Measurements from ENCODE around the gene ALDH8A1.
"Not testable (repeated sequence)": the region's sequence is repeated elsewhere in the genome, so short reads cannot be mapped to it uniquely, and the experiment has no call there.

Gene ALDH8A1

DNA sequence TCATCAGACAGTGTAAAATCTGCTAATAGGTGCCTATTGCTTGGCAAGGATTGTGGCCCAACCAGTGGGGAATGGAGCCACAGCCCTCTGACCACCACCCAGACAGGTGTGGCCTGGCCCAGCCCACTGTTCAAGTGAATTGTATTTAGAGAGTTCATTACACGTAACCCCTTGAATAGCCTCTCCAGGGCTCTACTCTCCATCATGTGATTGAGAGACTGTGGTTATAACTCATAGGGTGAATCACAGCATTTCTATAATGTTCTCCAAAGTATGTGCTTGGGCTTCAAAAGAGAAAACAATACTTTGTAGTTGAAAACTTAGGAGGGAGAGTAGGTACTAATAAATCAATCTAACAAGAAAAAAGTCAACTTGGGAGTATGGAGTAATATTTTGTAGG is 38.4 kb downstream of the ALDH8A1 start:
- DNase-seq (ENCODE audit: low read depth in 2 of 2): no peak

DNA sequence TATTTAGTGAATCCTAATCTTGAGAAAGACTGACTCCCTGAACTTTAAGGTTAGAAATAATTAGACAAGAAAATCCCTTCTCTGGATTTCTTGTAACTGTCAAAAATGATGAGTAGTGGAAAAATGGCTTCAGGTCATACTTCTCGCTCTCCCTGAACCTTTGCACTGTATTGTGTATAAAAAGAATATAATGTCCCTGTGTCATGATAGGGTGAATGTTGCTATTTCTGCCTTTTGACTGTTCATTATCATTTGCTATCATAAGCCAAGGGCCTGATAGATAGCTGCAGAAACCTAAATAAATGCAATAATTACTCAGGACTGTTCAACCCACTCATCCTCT is 39.3 kb downstream of the ALDH8A1 start:
- DNase-seq (ENCODE audit: low read depth in 2 of 2): no peak

DNA sequence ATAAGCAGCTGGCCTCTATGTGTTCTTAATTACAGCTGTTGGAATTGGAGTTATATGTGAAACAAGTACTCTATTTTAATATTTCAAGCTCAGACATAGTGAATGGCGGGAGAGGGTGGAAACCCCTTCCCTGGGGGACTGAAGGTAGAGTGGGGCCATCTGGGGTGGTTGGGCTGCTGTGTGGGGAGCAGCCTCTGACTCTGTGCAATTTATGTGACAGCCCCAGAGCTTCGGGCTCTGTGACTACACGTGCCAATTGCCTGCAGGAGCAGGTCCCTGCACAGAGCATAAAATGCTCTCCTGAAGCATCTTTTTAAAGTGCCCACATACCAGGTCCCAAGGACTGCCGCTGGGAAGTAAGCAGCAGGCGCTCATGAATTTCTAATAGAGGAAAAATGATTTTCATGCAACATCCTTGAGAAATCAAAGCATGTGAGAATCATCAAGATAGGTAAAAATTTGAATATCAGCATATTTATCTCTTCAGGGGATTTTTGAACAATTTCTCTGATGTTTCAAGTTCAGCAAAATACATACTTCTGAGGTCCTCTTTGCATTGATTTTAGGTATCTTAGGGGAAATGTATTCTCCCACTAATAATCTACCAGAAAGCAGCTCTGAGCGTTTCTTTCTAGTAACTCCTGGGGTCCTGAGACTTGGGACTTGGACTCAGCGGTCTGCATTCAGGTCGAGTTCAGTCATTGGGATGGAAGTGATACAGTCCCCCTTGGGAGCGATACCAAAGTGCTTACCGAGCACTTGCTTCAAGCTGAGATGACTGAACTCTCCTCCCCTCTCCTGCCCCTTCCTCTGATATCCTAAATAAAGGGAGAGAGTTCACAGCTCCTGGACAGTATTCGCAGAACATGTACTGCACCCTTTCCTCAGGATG is 40.0 kb downstream of the ALDH8A1 start:
- DNase-seq (ENCODE audit: low read depth in 2 of 2): no peak

DNA sequence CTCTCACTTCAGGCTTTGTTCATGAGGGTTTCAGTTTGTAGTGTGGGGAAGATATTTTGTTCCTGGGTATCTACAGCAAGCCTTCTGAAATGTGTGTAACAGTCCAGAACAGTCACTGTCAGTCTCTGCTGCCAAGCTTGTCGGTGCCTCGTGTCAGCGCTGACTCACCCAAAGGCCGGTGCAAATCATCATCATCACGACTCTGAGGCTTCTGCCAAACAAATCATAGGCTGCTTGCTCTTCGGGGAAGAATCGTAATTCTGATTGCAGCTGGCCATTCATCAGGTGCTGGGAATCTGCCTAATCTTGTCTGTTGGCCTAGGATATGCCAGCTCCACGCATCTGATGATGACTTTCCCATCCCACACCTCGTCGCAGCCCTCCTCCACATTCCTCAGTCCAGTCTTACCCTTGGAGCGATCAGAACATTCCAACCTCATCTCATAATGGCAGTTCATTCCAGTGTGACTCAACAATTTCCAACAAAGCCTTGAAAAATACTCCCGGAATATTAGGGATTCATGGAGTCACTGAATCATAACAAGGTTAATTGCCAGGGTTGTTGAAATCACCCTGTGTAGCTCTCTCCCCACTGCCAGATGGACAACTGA is 40.9 kb downstream of the ALDH8A1 start:
- peak in 1 of 2 donors; percentile 15 for DNase-seq (ENCODE audit: low read depth in 2 of 2)

DNA sequence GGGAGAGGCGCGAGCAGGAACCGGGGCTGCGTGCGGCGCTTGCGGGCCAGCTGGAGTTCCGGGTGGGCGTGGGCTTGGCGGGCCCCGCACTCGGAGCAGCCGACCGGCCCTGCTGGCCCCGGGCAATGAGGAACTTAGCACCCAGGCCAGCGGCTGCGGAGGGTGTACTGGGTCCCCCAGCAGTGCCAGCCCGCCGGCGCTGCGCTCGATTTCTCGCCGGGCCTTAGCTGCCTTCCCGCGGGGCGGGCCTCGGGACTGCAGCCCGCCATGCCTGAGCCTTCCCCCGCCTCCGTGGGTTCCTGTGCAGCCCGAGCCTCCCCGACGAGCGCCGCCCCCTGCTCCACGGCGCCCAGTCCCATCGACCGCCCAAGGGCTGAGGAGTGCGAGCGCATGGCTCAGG is 45.2 kb downstream of the ALDH8A1 start:
- DNase-seq (ENCODE audit: low read depth in 2 of 2): not testable (repeated sequence)

DNA sequence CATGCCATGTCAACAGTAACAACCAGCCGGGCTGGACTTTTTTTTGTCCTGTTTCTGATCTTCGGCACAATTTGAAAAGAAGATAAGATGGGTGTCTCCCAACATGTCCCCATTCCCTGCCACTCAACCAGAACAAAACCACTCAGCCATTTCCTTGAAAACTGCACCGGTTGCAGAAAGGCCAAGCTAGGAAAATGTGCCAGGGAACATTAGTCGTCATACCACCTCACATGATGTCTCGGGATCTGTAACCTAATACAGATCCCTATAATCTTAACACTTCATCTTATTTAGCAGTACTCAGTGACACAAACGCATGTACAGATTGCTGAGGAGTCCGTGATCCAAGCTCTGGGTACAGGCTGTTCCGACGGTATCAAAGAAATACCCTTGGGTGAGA is 46.5 kb downstream of the ALDH8A1 start:
- no peak for DNase-seq (ENCODE audit: low read depth in 2 of 2)

DNA sequence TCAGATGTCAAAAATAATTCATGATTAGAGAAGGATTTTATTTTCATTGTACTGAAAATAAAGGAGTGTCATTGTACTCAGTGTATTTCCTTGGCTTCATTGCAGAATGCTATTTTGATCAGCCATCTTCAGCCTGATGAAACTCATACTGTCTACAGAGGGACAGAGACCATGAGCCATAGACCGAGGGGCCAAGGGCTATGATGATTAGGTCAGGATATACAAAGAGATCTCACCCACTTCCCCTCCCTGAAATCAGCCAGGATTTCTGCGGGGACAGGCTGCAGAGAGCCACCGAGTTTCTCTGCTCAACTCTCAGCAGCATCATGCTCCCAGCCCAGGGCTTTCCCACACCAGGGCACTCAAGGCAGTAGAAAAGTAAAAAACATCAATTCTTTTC is 47.0 kb downstream of the ALDH8A1 start:
- DNase-seq (ENCODE audit: low read depth in 2 of 2): no peak

DNA sequence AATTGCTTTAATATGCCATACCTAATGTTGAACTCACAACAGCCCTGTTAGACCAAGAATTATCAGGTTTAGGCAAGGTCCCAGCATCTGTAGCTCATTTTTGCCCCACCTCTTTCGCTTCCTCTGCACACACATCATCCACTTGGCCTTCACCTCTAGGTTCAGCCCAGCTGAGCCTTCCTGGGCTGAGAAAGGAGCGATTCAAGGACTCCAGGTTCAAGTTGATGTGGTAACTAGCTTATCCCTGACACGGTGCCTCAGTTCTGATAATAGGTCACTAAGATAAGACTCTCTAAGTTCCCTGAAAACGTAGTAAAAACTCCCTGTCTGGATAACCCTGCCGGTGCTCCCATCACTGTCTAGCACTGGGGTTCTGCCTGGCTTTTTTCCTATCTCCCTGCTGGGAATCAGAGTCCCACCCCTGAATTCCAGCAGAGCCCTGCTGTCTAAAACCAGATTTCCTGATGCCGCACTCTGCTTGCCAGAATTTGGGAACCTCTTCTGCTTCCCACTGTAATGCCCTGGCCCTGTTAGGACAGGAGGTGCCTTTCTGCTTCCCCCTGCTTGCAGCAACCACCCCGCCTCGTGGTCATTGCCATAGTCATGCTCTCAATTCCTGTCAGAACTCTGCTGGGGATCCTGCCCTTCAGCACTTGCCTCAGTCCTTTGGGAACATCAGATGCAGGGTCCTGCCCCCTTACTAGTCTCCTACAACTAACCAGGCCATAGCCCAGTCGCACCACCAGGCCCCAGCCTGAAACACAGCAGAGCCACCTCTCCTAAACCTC is 47.6 kb downstream of the ALDH8A1 start:
- DNase-seq (ENCODE audit: low read depth in 2 of 2): no peak

DNA sequence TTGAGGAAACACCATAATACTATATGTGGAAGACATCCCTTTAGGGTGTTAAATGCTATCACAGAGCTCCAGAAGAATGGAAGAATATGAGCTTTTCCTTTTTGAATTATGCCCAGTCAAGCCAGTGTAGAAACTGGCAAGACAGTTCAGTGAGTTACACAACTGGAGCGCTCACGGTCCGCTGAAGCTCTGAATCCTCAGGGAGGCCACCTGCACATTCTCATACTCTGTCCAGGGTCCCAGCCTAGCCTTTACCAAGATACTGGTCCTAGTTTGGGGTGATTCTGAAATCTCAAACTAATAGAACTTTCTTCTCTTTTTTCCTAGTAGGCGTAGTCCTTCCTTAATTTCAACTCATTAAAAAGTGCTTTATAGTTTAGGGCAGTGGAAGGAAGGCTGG is 51.3 kb downstream of the ALDH8A1 start:
- DNase-seq (ENCODE audit: low read depth in 2 of 2): no peak

DNA sequence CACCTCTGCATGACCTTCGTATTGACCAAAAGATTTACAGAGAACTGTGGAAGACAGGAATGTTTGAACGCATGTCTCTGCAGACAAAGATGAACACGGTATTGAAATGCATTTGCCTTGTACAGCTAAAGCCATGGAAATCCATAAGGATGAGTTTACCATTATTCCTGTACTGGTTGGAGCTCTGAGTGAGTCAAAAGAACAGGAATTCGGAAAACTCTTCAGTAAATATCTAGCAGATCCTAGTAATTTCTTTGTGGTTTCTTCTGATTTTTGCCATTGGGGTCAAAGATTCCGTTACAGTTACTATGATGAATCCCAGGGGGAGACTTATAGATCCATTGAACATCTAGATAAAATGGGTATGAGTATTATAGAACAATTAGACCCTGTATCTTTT is 51.7 kb downstream of the ALDH8A1 start:
- DNase-seq (ENCODE audit: low read depth in 2 of 2): not testable (repeated sequence)

DNA sequence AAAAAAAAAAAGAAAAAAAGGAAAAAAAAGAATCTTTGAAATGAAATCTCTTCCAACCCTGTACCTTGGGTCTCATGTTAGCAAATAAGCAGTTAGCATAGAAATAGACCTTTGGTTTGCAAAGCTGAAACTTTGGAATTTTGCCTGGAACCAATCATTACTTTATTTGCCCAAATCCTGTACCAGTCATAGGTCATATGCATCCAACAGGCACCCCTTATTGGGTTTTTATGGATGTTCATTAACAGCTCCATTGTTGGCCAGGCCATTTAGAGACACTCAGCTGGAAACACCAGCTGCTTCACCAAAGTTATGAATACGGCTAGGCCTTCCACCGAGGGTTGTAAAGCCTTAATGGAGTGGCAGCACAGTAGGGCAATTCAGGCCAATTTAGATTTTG is 53.0 kb downstream of the ALDH8A1 start:
- DNase-seq (ENCODE audit: low read depth in 2 of 2): no peak

DNA sequence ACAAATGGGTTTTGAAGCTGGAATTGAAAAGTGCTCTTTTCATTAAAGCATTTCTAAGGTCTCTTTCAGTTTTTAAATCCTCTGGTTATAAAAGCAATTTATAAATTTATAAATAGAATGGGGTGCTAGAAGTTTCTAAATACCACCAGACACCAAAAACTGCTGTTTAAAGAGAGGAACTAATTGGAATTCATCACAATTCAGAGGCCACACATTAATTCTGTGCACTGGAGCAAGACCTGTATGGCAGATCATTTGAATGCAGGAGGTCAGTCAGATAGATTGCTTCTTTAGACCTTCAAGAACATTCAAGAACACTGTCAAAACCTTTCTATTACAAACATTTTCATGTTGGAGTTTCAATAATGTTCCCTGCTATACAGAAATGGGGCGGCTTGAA is 55.1 kb downstream of the ALDH8A1 start:
- DNase-seq (ENCODE audit: low read depth in 2 of 2): no peak

DNA sequence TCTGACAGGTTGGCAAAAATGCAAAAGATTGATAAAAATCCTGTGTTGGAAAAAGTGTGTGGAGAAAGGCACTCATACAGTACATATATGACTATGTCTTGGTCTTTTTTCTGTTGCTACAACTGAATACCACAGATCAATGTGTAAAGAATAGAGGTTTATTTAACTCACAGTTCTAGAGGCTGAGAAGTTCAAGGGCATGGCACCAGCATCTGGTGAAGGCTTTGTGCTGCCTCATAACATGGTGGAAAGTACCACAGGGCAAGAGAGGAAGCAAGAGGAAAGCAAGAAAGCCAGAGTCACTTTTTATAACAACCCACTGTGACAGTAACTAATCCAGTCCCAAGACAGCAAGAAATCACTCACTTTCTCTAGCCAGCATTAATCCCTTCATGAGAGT is 57.5 kb downstream of the ALDH8A1 start:
- no peak for DNase-seq (ENCODE audit: low read depth in 2 of 2)

DNA sequence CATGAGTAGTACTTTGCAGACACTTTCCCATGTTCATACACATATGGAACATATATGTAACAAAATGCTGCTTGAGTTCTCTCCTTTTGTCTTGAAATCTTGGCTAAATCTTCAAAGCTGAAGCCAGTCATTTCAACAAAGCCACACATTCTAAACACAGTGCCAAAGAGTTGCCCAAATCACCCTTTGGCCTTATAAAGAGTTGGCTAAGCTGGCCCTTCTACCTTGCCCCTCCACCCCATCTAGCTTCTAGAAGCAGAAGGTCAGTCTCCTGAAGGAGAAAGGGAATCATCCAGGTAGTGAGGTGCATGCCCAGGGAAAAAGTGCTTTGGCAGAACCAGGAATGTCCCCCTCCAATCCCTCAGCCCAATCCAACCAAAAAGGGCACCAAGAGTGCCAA is 58.3 kb downstream of the ALDH8A1 start:
- no peak for DNase-seq (ENCODE audit: low read depth in 2 of 2)

DNA sequence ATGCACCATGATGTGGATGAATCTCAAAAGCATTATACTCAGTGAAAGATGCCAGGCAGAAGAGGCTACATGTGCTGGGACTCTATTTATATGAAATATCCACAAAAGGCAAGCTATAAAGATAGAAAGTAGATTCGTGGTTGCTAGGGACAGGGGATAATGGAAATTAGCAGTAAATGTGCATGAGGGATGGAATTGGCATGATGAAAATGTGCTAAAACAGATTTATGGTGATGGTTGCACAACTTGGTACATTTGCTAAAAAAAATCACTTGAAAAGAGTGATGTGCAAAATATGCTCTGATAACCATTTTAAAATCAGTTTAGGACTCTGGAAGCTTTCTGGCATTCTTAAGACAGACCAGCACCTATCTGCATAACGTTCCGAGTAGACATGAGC is 61.6 kb downstream of the ALDH8A1 start:
- no peak for DNase-seq (ENCODE audit: low read depth in 2 of 2)

DNA sequence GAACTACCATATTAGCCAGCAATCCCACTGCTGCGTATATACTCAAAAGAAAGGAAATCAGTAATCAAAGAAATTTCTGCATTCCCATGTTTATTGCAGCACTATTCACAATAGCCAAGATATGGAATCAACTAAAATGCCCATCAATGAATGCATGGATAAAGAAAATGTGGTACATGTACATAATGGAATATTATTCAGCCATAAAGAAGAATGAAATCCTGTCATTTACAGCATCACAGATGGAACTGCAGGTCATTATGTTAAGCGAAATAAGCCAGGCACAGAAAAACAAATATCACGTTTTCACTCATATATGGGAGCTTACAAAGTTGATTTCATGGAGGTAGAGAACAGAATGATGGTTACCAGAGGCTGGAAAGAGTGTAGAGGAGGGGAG is 65.1 kb downstream of the ALDH8A1 start:
- DNase-seq (ENCODE audit: low read depth in 2 of 2): no peak

DNA sequence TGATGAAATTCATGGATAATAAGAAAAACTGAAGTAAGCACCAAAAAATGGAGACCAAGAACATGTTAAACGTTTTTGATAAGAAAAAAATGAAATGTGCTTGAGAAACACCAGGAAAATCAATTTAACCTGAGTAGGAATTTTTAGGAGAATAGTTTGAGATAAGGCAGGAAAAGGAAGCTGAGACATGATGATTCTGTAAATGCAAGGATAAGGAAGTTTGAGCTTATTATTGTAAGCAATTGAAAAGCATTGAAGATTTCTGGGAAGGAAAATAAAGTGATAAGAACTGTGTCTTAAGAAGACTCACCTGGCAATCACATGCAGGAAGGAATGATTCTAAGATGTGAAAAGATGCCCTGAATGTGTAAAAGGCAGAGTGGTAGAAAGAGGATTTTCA is 66.6 kb downstream of the ALDH8A1 start:
- no peak for DNase-seq (ENCODE audit: low read depth in 2 of 2)

DNA sequence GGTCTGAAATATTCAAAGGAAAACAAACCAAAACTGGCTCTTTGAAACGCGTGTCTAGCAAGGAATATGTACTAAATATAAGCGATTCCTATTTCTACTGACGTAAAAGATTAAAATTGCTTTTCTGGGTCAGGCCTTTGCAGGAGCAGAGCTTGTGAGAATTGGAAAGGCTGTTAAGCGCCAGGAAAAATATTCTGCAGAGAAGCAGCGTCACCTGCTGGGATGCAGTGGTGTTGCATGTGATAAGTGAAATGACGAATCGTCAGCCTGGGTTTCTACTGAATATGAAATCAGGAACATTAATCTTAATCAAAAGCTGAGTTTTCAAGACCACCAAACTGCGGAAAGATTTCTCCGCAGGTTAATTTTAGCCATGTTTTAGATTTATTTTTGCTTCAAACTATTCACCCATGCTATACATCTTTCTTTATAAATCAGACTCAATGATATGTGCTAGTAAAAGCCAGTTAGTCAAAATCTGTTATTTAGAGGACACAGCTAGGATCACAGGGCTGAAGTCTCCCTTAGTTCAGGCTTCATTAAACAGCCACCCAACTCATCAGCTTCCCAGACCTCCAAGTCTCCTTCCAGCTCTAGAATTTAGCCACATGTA is 67.4 kb downstream of the ALDH8A1 start:
- peak; percentile 19 to 23 for DNase-seq (ENCODE audit: low read depth in 2 of 2)

DNA sequence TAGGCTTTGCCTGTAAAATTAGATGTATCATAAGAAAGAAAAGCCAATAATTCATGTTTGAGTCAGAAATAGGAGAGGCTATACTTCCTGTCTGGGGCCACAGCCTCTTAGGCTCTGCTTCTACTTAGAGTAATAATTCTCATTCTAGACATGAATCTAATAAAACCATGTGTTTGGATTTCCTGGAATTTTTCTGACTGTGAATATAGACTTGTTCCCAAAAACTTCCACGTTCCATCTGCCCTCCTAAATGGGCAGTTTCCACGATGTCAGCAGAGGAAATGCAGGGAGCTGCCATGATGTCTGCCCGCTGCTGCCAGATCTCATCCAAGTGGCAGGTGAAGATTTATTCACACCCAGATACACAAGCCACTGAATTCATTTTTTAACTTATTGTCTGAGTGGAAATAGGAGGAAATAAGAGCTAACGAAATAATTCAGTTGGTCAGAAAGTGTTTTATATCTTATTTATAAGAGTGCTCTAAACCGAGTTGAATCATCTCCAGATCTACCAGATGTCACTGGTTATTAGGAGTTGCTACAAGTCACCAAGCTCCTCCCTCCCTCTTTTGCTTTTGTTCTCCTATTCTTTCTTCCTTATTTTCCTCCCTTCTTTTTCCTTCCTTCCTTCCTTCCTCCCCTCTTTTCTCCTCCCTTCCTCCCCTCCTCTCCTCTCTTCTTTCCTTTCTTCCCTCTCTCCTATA is 69.3 kb downstream of the ALDH8A1 start:
- no peak for DNase-seq (ENCODE audit: low read depth in 2 of 2)

DNA sequence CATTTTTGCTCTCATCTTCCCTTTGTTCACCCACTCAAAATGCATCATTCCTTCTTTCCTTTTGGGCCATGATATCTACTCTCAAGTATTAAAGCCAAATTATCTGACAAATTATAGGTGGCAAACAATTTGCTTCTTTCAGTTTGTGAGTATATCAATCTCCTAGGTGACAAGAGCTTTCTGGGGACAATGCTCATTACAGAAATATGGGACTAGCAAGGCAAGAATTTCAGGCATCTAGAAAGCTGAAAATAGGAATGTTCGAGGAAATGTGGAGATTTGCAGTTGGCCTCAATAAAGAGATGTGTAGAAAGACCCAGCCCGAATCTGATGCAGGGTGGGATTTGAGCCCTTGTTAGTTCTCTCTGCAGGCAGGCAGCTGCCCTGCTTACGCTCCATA is 71.8 kb downstream of the ALDH8A1 start:
- DNase-seq (ENCODE audit: low read depth in 2 of 2): no peak

DNA sequence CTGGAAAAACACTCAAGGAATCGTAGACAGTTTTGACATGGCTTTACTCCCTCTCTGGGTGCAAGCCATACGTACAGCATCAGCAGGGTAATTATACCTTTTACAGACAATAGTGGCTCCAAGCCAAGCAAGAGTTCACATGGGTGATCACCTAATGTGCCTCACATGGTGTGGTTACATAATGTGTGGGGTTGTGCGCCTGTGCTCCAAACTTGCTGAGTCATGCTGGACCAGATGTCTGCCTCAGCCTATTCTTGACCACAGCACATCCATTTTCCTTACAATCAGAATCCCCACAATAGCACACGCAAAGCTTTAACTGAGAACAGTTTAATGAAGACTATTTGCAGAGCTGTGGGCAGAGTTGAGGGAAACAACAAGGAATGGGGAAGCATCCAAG is 74.5 kb downstream of the ALDH8A1 start:
- no peak for DNase-seq (ENCODE audit: low read depth in 2 of 2)
